ENCODE data around the gene CTSZ.
"Not testable (repeated sequence)": the region's sequence is repeated elsewhere in the genome, so short reads cannot be mapped to it uniquely, and the experiment has no call there.

CTSZ gene

DNA sequence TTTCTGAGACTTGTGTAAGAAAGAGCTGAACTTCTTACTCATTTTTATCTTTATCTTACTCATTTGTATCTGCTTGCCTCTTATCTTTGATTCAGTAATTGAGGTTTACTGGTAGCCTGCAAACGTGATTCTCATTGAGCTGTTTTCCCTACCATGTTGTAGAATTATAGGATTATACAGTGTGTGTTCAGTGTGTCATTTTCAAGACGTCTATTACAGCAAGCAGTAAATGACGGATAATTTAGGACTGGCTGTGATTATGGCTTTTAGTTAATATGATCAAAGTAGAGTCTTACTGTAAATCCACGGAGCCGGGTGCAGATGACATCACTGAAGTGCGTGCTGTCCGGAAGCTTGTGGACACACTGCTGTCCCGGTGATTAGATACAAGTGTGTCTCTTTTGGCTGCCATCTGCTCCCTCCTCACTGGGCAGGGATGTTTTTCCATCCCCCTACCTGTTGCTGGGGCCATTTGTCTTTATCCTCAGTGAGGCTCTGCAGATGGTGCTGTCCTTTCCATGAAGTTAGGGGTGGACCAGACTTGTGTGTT, 20.0 kb downstream of the CTSZ start:
- TF ChIP-seq, protein P1, sequence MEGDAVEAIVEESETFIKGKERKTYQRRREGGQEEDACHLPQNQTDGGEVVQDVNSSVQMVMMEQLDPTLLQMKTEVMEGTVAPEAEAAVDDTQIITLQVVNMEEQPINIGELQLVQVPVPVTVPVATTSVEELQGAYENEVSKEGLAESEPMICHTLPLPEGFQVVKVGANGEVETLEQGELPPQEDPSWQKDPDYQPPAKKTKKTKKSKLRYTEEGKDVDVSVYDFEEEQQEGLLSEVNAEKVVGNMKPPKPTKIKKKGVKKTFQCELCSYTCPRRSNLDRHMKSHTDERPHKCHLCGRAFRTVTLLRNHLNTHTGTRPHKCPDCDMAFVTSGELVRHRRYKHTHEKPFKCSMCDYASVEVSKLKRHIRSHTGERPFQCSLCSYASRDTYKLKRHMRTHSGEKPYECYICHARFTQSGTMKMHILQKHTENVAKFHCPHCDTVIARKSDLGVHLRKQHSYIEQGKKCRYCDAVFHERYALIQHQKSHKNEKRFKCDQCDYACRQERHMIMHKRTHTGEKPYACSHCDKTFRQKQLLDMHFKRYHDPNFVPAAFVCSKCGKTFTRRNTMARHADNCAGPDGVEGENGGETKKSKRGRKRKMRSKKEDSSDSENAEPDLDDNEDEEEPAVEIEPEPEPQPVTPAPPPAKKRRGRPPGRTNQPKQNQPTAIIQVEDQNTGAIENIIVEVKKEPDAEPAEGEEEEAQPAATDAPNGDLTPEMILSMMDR (conservative IDR thresholded peaks at IDR 0.05) = no peak
- TF ChIP-seq ZFX (IDR thresholded peaks at IDR 0.05) = no peak

DNA sequence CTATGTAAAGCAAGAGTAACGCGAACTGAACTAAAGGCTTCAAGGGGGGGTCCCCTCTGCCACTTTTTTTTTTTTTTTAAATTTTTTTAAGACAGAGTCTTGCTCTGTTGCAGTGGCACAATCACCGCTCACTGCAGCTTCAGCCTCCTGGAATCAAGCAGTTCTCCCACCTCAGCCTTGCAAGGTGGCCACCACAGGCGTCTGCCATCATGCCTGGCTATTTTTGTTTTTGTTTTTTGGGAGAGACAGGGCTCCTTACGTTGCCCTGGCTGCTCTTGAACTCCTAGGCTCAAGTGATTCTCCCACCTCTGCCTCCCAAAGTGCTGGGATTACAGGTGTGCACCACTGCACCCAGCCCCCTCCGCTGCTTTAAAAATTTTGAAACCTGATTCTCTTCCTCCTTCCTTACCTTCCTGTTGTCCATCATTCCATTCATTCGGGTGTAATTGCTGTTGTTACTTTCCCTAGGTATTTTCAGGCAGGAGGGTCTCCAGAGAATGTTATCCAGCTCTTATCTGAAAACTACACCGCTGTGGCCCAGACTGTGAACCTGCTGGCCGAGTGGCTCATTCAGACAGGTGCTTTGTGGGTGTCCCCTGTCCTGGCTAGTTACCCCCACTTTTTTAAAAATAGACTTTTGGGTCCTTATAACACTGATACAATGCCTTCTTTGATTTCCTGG, 20.6 kb downstream of the CTSZ start:
- H3K27ac ChIP-seq = no peak overlapping the region
- TF ChIP-seq, protein P1 (conservative IDR thresholded peaks at IDR 0.05) = no peak
- TF ChIP-seq ZFX (IDR thresholded peaks at IDR 0.05) = no peak

More for the DNA sequence above, 20.0 kb downstream of the CTSZ start:
- no peak overlapping the region for H3K27ac ChIP-seq

DNA sequence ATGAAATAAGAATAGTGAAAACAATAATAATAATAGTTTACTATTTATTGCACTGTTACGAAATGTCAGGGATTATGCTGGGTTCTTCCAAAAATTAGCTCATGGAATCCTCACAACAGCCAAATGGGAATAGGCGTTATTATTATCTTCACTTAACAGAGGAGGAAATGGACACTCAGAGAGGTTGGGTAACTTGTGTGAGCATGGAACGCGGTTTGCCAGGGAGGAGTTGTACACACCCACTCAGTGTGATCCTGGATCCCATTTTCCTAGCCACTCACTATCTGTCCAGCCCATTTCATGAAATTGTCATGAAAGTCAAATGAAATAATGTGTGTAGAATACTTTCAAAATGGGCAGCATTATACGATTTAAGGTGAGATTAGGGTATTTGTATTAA, 21.4 kb downstream of the CTSZ start:
- H3K27ac ChIP-seq = no peak overlapping the region
- TF ChIP-seq, protein P1 (conservative IDR thresholded peaks at IDR 0.05) = no peak
- TF ChIP-seq ZFX (IDR thresholded peaks at IDR 0.05) = no peak

DNA sequence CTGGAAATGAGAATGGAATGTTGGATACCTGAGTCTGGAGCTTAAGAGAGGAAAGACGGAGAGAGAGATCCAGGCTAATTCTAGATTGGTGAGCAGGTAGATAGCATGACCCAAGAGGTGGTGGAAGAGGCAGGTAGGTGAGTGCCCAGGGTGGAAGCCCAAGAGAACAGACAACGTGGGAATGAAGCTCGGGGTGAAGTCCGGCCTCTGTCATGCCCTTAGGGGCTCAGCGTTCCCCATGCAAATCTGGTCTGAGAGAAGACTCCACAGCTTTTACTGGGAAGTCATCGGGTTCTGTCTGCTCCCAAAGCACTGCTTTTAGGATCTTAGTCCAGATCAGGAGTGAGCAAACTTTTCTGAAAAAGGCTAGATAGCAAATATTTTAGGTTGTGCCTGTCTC, 22.4 kb downstream of the CTSZ start:
- H3K27ac ChIP-seq = no peak overlapping the region
- TF ChIP-seq ZFX (IDR thresholded peaks at IDR 0.05) = no peak
- TF ChIP-seq, protein P1 (conservative IDR thresholded peaks at IDR 0.05) = no peak

DNA sequence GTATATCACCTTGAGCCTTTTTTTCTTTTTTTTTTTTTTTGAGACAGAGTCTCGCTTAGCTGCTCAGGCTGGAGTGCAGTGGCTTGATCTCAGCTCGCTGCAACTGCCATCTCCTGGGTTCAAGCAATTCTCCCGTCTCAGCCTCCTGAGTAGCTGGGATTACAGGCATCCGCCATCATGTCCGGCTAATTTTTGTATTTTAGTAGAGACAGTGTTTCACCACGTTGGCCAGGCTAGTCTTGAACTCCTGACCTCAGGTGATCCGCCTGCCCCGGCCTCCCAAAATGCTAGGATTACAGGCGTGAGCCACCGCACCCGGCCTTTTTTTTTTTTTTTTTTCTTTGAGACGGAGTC, 24.0 kb downstream of the CTSZ start:
- not testable (repeated sequence) for H3K27ac ChIP-seq

DNA sequence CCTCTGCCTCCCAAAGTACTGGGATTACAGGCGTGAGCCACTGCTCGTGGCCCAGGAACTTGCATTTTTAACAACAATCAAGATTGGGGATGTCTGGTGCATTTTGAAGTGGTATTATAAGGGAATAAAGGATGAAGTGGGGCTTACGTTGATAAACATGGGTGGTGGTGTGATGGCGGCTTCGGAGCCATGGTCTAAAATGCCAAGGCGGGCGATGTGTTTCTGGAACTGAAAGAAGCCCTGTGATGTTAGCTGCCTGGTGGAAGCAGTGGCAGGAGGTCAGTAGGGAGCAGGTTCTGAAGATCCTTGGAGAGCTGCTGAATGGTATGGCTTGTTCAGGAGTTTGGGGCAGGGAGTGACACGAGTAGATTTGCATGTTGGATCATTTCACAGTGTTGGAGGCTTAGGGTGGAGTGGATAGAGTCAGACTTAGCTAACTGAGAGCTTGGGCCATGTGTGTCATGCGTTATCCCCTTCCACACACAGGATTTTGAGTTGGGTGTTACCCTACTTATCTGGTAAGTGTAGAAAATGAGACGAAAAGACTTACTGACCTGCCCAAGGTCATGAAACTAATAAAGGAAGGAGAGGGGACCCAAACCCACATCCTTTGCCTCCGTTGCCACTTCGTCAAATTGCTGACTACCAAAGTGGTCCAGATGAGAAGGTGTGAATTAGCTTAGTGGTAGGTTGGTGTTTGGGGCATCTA, 24.5 kb downstream of the CTSZ start:
- peak overlapping the region; percentile 94 for H3K27ac ChIP-seq
- no peak for TF ChIP-seq ZFX (IDR thresholded peaks at IDR 0.05)
- TF ChIP-seq, protein P1 (conservative IDR thresholded peaks at IDR 0.05) = no peak

DNA sequence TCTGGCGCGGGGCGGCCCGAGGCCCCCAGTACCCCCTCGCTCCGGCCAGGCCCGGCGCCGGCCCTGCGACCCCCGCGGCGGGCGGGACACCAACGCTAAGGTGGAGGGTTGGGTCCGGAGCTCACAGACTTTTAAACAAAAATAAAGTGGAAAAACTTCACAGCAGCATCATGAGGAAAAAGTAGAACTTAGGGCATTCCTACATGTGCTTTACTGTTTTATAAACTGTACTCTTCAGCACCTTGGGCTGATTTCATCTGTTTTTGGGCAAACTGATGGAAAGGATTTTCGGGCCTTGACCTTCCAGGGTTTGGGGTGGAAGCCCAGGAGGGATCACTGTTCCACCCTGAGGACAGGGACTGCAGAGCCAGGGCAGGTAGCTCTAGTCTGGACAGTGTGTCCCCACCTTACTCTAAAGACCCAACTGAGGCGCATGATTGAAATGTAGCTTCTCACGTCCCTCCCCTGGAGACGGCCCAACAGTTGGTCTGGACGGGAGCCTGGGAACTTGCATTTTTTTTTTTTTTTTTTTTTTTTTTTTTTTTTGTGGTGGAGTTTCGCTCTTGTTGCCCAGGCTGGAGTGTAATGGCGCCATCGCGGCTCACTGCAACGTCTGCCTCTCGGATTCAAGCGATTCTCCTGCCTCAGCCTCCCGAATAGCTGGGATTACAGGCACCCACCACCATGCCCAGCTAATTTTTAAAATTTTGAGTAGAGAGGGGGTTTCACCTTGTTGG, 25.3 kb downstream of the CTSZ start:
- TF ChIP-seq, protein P1 (conservative IDR thresholded peaks at IDR 0.05) = no peak
- peak; percentile 44 for TF ChIP-seq ZFX (IDR thresholded peaks at IDR 0.05)
- peak overlapping the region; percentile 94 for H3K27ac ChIP-seq

Measured in C4-2B (cell line).